Stimulated activated CD4-positive, alpha-beta T cell treated with anti-CD3 and anti-CD28 coated beads, Interleukin-15, amount 100 ng/mL, for 24 hours (primary cell): ENCODE results near the gene HIPK1.
"Not testable (repeated sequence)": the region's sequence is repeated elsewhere in the genome, so short reads cannot be mapped to it uniquely, and the experiment has no call there.

Experiments used
- DNase-seq: peaks from one replicate; pipeline ENCODE4 v3.0.0-alpha.2; 2020

HIPK1 gene

DNA sequence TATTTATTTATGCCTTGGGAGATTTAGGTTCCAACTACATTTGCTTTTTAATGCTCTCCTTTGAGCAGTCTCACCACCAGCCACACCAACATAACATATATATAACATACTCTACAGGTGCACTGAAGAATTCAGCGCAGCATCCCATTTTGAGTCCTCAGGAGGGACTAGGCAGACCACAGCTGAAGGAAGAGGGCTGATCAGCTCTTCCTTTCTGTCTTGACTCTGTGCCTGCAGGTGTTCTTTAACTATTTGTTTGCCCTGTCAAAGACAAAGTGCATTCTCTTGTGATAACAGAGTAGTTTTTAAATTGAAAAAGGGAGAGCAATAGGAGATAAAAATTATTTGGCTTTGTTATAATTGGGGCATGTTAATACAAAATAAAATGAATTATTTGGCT lies 17.0 kb downstream of the HIPK1 start:
- no peak for DNase-seq

DNA sequence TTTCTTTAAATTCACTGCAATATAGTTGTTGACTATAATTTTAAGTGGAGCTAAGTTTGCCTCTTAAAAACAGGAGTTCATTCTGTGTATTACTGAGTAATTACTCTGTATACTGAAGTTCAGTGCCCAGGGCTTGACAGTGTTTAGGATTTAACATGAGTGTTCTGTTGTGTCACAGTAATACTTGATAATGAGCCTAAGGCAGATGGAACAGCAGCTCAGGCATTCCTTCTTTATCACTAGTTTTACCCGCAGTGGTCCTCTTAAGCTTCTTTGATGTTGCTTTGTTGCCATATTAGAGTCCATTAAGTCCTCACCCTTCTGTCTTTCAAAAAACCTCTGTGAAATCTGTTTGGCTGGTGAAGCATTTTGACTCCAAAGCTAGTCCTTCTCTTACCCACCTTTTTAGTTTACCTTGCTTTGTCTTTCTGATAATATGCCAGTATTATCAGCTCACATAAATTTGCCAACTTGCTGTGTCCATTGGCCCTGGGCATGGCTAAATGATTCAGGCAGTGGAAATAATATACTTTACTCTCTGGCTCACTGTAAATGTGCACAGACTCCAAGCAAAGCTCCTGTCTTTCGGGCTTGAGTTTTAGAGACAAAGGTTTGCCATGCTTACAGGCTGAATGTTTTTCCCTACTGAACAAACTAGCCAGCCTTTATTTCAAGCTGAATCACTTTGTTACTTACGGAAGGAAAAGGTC lies 17.7 kb downstream of the HIPK1 start:
- no peak for DNase-seq

DNA sequence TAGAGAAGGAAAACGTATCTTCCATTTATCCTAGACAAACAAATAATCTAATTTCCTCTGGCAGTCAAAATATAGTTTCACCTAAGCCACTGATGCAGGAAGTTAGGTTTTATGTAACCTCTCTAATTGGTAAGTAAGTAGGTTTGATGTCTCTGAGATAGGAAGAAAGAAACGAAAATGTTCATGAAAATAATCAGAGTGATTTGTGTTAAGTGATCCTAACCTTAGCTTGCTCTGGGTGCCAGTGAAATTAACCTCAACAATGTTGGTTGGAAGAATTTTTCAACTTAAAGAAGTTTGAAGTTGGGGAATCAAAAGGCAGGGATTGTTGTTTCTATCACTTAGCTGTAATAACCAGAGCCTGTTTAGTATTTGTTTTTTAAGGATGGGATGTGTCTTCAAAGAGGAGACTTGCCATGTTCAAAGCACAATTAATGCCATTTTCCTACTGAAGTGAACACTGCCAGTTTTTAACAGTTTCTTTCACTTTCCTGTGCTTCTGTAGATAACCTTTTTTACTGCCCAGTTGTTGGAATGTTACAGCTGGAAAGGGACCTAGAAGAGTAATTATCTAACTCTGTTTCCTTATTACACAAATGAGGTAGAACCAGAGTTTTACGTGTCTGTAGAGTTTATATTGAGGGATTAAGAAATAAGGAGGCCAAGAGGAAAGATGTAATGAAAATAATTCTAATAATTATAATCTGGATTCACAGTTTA lies 18.4 kb downstream of the HIPK1 start:
- no peak for DNase-seq

DNA sequence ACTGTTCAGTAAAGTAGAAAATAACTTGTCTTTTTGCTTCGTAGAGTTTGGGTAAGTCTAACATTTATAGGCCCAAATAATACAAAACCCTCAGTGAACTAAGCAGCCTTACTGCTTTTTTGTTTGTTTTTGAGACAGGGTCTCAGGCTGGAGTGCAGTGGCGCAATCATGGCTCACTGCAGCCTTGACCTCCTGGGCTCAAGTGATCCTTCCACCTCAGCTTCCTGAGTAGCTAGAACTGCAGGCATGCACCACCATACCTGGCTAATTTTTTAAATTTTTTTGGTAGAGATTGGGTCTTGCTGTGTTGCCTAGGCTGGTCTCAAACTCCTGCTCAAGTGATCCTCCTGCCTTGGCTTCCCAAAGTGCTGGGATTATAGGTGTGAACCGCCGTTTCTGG lies 19.0 kb downstream of the HIPK1 start:
- not testable (repeated sequence) for DNase-seq

DNA sequence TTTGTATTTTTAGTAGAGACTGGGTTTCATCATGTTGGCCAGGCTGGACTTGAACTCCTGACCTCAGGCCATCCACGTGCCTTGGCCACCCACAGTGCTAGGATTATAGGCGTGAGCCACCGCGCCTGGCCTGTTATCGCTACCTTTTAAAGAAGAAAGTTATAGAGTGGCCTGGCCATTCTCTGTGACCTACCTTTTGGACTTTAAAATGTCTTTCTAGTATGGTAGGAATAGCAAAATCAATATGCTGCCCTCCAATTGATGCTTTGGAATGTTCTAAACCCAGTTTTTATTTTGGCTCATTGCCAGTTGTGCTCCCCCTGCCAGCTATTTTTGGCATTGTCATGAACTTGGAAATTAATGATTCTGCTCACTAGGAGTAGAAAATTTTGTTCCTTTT lies 19.9 kb downstream of the HIPK1 start:
- no peak for DNase-seq

DNA sequence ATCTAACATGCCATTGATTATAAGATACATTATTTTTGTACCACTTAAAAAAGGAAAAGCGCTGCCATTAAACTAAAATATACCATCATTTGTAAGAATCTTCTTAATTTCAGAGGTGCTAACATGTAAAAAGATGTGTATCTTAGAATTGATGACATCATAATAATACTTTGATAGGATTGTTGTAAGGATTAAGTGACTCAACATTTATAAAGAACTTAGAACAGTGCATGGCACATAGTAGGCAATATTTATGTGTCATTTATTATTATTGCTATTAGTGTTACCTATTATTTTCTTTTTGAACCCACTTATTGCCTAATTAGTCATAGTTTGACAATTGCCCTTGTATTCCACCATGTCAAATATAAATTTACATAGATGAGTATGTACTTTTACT lies 21.8 kb downstream of the HIPK1 start:
- no peak for DNase-seq

DNA sequence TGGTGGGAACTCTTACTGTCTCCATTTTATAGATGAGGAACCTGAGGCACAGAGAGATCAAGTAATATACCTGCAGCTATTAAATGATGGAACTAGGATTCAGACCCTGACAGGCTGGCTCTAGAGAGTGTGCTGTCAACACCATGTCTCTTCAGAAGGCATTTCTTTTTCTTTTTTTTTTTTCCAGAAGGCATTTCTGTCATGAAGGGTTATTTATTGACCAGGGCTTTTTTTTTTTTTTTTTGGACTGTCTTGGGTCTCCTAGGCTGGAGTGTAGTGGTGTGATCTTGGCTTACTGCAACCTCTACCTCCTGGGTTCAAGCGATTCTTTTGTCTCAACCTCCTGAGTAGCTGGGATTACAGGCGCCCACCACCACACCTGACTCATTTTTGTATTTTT lies 22.6 kb downstream of the HIPK1 start:
- DNase-seq: no peak

DNA sequence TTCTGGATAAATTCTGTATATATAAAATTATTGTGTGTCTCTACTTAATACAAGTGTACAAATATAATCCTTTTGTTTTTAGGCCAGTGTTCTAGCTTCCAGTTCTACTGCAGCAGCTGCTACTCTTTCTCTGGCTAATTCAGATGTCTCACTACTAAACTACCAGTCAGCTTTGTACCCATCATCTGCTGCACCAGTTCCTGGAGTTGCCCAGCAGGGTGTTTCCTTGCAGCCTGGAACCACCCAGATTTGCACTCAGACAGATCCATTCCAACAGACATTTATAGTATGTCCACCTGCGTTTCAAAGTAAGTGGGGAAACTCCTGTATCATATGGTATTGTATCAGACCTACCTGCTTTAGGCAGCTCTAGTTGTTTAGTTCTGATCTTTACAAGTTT lies 28.9 kb downstream of the HIPK1 start:
- no peak for DNase-seq

DNA sequence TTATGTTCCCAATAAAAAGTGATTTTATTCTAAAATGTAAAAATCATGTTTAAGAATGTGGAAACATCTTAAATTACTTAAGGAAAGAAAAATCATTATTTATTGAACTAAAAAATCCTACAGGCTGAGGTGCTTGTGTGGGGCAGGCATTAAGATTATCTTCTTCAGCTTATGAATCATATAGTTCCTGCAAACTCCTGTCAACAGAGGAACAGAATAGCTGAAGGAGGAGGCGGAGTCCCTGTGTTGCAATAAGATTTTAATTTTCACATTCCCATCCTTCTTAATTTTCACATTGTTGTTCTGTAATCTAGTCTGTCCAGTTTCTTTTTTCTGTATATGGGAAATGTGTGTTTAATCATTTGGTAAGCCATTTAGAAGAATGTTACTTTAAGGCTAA lies 29.6 kb downstream of the HIPK1 start:
- no peak for DNase-seq

DNA sequence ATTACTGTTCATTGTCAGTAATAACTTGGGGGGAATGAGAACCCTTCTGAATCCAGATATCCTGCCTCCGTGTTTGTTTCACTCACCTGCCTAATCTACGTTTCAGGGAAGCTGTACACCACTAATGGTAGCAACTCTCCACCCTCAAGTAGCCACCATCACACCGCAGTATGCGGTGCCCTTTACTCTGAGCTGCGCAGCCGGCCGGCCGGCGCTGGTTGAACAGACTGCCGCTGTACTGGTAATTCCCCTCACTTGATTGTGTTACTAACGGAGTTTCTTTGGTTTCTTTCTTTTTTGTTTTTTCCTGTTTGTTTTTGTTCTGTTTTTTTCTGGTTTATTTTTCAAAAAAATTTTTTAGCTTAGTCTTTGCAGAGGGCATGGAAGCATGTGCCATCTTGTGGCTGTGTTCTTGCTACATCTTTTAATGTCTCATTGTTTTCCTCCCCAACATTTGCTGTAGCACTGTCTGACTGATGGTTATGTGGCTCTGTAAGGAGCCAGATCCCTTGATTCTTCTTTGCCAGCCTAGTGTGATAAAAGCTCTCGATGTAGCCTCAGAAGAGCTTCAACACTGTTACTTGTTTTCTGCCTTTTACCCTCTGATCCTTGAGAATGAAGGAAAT lies 34.3 kb downstream of the HIPK1 start:
- no peak for DNase-seq

DNA sequence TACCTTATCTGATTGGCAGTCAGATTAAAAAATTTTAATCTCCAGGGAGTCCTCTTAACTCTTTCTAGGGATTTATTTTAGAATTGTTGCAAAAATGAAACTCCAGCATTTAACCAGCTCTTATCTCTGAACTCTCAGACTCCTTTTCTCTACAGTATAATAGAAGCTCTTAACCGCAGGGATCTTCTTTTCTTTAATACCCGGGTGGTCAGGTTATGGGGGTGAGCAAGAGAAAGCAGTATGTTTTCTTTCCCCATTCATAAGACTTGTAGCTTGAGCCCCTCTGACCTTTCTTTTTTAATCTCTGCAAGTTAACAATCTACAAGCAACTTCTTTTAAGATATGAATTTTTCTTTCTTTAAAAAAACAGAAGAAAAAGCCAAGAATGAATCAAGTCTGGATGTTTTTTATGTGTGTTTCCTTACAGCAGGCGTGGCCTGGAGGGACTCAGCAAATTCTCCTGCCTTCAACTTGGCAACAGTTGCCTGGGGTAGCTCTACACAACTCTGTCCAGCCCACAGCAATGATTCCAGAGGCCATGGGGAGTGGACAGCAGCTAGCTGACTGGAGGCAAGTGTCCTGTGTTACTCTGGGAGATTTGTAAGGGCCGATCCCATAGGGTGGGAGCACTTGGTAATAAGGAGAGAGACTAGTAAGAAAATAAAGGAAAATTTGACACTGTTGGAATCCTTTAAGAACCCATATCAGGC lies 36.7 kb downstream of the HIPK1 start:
- no peak for DNase-seq

DNA sequence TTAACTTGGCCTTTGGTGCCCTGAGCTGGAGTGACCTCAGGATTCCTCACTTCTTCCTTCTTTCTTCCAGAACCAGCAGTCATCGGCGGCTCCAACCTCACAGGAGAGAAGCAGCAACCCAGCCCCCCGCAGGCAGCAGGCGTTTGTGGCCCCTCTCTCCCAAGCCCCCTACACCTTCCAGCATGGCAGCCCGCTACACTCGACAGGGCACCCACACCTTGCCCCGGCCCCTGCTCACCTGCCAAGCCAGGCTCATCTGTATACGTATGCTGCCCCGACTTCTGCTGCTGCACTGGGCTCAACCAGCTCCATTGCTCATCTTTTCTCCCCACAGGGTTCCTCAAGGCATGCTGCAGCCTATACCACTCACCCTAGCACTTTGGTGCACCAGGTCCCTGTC lies 43.8 kb downstream of the HIPK1 start:
- no peak for DNase-seq

DNA sequence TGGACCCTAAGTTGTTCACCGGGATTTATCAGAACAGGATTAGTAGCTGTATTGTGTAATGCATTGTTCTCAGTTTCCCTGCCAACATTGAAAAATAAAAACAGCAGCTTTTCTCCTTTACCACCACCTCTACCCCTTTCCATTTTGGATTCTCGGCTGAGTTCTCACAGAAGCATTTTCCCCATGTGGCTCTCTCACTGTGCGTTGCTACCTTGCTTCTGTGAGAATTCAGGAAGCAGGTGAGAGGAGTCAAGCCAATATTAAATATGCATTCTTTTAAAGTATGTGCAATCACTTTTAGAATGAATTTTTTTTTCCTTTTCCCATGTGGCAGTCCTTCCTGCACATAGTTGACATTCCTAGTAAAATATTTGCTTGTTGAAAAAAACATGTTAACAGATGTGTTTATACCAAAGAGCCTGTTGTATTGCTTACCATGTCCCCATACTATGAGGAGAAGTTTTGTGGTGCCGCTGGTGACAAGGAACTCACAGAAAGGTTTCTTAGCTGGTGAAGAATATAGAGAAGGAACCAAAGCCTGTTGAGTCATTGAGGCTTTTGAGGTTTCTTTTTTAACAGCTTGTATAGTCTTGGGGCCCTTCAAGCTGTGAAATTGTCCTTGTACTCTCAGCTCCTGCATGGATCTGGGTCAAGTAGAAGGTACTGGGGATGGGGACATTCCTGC lies 46.2 kb downstream of the HIPK1 start:
- DNase-seq: no peak

DNA sequence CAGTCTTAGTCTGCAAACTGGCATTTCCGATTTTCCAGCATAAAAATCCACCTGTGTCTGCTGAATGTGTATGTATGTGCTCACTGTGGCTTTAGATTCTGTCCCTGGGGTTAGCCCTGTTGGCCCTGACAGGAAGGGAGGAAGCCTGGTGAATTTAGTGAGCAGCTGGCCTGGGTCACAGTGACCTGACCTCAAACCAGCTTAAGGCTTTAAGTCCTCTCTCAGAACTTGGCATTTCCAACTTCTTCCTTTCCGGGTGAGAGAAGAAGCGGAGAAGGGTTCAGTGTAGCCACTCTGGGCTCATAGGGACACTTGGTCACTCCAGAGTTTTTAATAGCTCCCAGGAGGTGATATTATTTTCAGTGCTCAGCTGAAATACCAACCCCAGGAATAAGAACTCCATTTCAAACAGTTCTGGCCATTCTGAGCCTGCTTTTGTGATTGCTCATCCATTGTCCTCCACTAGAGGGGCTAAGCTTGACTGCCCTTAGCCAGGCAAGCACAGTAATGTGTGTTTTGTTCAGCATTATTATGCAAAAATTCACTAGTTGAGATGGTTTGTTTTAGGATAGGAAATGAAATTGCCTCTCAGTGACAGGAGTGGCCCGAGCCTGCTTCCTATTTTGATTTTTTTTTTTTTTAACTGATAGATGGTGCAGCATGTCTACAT lies 47.6 kb downstream of the HIPK1 start:
- no peak for DNase-seq

DNA sequence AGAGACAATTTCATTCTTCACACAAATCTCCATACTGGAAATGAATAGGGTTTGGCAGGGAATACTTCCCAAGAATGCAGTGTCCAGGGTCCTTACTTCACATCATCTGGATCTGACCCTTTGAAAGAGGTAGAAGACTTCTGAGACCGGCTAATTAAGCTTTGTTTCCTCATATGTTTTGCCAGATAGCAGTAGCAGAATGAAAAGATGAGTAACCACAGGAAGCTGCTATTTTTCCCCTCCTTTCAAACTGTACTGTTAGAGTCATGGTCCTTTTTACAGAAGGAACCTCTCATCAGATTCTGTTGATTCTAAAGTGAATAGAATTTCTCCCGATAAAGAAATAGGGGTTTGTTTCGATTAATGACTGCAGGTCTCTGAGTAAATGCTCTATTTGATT lies 48.8 kb downstream of the HIPK1 start:
- no peak for DNase-seq

DNA sequence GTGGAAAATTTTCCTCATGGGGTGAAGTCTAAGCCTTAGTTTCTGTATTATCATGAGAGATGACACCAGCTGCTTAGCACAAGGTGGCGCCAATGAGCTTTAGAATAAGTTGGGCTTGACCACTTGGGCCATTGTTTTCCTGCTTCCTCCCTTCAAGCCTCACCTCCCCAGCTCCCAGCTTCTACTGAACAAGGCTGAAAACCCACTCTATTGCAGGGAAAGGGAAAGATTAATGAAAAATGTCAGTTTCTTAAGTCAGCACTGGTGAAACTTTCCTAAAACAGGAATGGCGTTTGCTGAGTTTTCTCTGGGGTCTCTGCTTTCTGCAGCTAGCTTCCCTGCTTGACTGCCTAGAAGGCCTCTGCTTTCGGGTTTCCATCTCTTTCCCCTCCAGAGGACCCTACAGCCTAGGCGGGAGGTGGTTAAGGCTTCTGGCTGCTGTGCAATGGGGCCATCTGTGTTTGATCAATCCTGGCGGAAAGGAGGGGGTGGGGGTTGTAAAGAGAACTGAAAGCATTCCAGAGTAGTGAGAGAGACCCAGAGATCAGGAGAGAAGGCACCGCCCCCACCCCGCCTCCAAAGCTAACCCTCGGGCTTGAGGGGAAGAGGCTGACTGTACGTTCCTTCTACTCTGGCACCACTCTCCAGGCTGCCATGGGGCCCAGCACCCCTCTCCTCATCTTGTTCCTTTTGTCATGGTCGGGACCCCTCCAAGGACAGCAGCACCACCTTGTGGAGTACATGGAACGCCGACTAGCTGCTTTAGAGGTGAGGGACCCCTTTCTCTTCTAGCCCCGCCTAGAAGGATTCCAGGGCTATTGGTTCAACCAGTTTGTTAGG lies 50.0 kb downstream of the HIPK1 start, which contains the start of gene OLFML3:
OLFML3 (plus strand) TSS at position 612 of the 840 bp plus-strand sequence; CDS start at position 655, 43 bp downstream.
- peak; percentile 73 for DNase-seq

DNA sequence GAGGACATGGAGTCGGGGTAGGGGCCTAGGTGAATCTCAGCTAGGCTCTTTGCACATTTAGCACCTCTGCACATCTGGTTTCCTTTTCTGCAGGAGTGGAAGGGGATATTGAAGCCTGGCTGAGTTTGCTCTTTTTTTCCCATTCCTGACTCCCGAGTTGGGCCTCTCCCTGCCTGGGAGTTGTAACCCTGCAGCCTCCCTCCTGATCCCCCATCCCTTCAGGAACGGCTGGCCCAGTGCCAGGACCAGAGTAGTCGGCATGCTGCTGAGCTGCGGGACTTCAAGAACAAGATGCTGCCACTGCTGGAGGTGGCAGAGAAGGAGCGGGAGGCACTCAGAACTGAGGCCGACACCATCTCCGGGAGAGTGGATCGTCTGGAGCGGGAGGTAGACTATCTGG lies 51.0 kb downstream of the HIPK1 start:
- DNase-seq: no peak

DNA sequence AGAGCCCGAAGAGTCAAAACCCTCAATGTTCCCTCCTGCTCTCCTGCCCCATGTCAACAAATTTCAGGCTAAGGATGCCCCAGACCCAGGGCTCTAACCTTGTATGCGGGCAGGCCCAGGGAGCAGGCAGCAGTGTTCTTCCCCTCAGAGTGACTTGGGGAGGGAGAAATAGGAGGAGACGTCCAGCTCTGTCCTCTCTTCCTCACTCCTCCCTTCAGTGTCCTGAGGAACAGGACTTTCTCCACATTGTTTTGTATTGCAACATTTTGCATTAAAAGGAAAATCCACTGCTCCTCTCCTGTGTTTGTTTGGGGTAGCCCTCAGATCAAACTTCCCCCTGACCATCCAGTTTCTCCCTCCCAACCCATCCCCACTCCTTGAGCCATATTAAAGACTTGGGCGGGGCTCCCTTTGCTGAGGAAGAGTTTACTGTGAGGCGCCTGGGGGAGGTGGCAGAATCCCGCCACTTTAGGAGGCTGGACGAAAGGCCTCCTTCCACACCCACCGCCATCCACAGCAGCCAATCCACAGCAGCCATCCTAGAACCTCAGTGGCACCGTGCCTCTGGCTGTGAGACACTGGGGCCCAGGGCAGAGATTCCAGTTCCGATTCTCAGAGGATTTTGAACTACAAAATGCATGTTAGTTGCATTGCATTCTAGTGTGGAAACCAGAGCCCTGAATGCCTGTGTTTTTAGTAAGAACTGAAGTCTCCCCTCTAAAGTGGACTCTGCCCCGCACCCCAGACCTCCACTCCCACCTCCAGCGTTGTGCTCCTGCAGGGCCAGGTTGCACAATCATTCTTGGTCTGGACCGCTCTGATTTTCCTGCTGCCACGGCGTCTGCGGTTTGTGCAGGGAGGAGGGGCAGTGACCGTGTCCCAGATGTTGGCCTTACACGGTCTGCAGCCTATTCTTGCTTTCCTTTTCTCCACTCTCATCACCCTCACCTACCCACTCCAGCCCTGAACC lies 53.1 kb downstream of the HIPK1 start:
- no peak for DNase-seq

DNA sequence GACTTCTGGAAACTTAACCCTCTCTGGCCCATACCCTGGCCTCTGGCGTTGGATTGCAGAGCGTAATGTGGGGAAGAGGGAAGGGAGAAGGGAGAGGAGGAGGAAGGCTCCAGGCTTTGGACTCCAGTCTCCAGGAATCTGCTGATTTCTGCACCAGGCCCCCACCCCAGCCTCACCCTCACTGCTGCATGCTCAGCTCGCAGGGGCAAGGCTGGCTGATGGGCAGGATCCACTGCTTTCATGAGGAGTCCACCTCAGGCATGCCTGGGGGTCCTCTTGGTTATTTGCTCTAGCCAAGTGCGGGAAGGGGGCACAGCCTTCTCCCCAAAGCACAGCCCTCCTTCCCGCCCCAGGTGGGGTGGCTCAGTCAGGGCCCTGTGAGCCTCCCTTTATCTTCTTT lies 53.8 kb downstream of the HIPK1 start:
- DNase-seq: no peak

DNA sequence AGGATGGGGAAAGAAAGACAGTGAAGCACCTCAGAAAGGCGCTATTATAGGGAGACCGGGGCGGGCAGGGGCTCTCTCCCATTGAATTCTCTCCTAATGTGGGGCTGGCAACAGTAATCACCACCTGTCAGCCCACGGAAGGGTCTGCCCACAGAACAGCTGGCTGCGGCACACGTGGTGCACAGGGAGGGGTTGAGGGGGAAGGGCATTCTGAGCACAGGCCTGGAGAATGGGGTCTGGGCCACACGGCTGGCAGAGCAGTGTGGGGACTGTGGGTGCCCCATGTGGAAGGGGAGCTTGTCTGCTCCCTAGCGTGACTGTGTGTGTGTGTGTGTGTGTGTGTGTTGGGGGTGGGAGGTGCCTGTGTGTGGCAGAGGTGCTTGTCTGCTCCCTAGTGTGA lies 54.3 kb downstream of the HIPK1 start:
- no peak for DNase-seq
